GM12873 (cell line): Measurements from ENCODE around the gene TJP3.
A peak's percentile ranks its signal among the peaks of the same experiment; 100 is the strongest.

Experiments used
- TF ChIP-seq, protein P1 (sequence below): IDR thresholded peaks from 2 replicates; pipeline ENCODE4 v1.5.1; 2012; ENCODE audit warnings: low read depth, mild to moderate bottlenecking, moderate library complexity, low read length, control low read depth; ENCODE audit not compliant: insufficient read depth; ENCODE audit errors: missing control alignments

TJP3 gene

DNA sequence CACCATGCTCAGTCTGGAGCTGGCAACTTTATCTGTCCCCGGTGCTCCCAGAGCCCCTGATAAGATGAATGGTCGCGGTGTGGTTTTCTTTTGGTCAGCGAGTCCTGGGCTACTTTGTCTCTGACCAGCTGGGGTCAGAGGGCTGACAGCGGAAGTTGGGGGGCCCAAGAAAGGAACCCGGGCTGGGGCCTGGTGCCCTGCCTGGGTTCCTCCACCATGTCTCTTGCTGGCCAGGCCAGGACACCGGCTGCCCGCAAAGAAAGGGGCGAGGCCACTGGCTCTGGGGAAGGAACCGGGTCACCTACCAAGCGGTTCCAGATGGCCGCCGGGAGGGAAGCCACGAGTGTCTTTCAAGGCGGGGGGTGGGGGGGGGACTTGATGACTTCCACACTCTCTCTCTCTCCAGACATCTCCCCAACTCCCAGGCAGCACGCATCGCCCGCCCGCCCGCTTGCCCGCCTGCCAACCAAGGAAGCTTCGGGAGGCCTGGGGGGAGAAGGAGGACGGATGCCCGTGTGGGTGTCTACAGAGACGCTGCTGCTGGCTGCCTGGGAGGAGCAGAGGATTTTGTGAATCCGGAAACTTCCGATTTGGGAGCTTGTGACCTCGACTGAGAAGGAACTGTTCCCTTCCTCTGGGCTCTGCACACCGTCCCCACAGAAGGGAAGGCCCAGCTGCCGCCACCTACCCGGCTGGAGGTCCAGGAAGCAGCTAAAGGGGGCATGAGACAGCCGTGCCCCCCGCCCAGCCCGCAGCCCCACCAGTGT is 9.0 kb upstream of the TJP3 start:
- TF ChIP-seq, protein P1, sequence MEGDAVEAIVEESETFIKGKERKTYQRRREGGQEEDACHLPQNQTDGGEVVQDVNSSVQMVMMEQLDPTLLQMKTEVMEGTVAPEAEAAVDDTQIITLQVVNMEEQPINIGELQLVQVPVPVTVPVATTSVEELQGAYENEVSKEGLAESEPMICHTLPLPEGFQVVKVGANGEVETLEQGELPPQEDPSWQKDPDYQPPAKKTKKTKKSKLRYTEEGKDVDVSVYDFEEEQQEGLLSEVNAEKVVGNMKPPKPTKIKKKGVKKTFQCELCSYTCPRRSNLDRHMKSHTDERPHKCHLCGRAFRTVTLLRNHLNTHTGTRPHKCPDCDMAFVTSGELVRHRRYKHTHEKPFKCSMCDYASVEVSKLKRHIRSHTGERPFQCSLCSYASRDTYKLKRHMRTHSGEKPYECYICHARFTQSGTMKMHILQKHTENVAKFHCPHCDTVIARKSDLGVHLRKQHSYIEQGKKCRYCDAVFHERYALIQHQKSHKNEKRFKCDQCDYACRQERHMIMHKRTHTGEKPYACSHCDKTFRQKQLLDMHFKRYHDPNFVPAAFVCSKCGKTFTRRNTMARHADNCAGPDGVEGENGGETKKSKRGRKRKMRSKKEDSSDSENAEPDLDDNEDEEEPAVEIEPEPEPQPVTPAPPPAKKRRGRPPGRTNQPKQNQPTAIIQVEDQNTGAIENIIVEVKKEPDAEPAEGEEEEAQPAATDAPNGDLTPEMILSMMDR, result no peak

- TF ChIP-seq, protein P1, result no peak
Measured at GRCh38 chr19:3699741-3700241, 8.4 kb upstream of the TJP3 start.

- TF ChIP-seq, protein P1, result peak; percentile 83
Measured at GRCh38 chr19:3700242-3701032, 7.7 kb upstream of the TJP3 start, which contains the start of gene PIP5K1C. Gene PIP5K1C, minus strand, starts transcription at chr19:3700468. Its CDS starts 78 bp downstream, at chr19:3700390.

GRCh38 chr19:3701200-3701599 is 7.0 kb upstream of the TJP3 start:
- TF ChIP-seq, protein P1, result no peak

DNA sequence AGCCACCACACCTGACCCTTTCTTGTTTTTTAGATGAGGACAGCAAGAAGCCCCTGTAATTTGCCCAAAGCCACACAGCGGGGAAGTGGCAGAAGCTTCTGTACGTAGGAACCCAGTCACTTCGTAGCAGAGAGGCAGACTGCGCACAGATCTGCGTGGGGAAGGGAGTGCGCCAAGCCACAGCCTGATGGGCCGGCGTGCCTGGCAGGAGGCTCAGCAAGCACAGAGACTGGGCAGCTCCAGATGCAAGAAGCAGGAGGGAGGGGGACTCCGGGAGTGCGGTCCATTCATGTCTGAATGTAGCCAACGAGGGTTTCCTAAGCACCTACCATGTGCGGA is 347 bp upstream of the TJP3 start:
- TF ChIP-seq, protein P1, result no peak

GRCh38 chr19:3710265-3710812 is 2.2 kb downstream of the TJP3 start:
- TF ChIP-seq, protein P1, result no peak
